H1 (cell line): Measurements from ENCODE around the gene SCCPDH. TPM values are rescaled to one million over a fixed set of nuclear protein-coding genes. Genes with fewer than 3 reads are reported as not detected.

ENCODE experiments used
- E2F6 ChIP-seq: IDR thresholded peaks from 2 replicates; pipeline ENCODE4 v1.6.1; 2012; ENCODE audit warnings: inconsistent platforms
- NRF1 ChIP-seq: IDR thresholded peaks from 2 replicates; pipeline ENCODE4 v1.6.1; 2011; ENCODE audit warnings: mild to moderate bottlenecking, low read depth, low read length, improper control_type of control experiment
- SP1 ChIP-seq: IDR thresholded peaks from 2 replicates; pipeline ENCODE4 v1.6.1; 2011; ENCODE audit warnings: low read depth, low read length
- polyA plus RNA-seq, 7 experiments: library from polyadenylated mRNA; depleted of rRNA in 3 of 7; stranded (reverse) in 5 of 7; unstranded in 2 of 7; fragments of >200 nt in 5 of 7; fragments of 200-250 nt in 2 of 7; gene quantifications; 1 replicate in 5 of 7; 2 replicates in 1 of 7; 4 replicates in 1 of 7; pipeline versions ENCODE4 v1.2.1 to v1.2.3, GENCODE V29; 2011 to 2013; ENCODE audit warnings: missing spikeins in 2 of 7, mixed read lengths in 2 of 7
- total RNA-seq: library from RNA; stranded (reverse); fragmentation: NEBNext Ultra II Directional; extraction: Animal tissue kit (Norgen Biotek cat#: 25700); gene quantifications from 2 replicates; pipeline ENCODE4 v1.2.1, GENCODE V29; 2021

SCCPDH gene
- total and polyA plus RNA-seq, 2 of the 8 experiments (the other 6 are each of a cell fraction or from before 2014, with no cell fraction given): 9.5 to 17.0 TPM

- no peak for TF ChIP-seq E2F6
- no peak for TF ChIP-seq SP1
- no peak for TF ChIP-seq NRF1
Measured at GRCh38 chr1:246703581-246703980, 20.6 kb upstream of the SCCPDH start (continued).
